Measurements from ENCODE around the gene MPRIP. TPM values are rescaled to one million over a fixed set of nuclear protein-coding genes. Genes with fewer than 3 reads are reported as not detected.

The MPRIP gene
- total and polyA plus RNA-seq, 2 donors (not counting 3 experiments of a cell fraction or from before 2014, with no cell fraction given), result 94.6 to 246 TPM

DNA sequence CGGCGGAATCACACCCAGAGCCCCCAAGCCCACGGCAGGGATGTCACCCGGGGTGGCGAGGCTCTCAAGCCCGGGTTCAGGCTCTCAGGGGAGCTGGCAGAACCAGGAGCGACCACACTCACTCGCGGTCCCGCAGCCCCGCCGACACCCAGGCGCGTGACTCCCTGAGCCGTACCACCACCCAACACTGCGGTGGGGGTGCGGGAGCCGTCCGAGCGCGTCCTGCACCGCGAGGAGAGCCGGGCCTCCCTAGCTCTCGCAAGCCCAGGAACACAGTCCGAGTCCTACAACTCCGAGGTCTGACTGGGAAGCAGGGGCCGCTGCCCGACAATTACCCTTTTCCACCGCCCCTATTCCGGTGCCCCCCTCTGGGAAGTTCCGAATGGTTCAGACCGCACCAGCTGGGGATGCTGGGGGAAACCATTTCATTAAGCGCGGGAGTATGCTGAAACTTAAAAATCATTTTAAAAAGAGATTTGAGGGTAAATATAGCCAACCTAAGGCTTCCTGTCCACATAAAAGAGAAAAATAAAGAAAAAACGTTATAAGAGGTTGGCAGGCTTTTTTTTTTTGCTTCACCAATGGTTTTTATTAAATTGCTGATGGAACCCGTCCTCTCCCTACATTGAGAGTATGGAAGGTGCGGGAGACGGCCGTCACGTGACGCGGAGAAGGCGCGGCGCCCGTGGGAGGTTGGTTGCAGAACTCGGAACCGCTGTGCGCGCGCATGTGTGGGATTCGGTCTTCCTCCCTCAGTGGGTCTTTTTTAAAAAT, 195.0 kb downstream of the MPRIP start, which contains the start of gene FLCN:
Gene FLCN, minus strand, starts transcription at position 143 of the 774 bp plus-strand sequence. CDS start 9,031 bp downstream, outside the sequence.
- TF ChIP-seq MYC (IDR thresholded peaks at IDR 0.05; ENCODE audit: low read depth, low read length), result no peak
- no peak for TF ChIP-seq FOS (IDR thresholded peaks at IDR 0.05; ENCODE audit: borderline replicate concordance, insufficient read depth, low read length)
- TF ChIP-seq JUN (IDR thresholded peaks at IDR 0.05; ENCODE audit: borderline replicate concordance, insufficient read depth, insufficient read length, low read depth), result no peak
- TF ChIP-seq, protein P1, sequence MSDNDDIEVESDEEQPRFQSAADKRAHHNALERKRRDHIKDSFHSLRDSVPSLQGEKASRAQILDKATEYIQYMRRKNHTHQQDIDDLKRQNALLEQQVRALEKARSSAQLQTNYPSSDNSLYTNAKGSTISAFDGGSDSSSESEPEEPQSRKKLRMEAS (IDR thresholded peaks at IDR 0.05; ENCODE audit: insufficient read depth, insufficient read length), result peak; percentile 91
- no peak for TF ChIP-seq EZH2 (IDR thresholded peaks at IDR 0.05; ENCODE audit: borderline replicate concordance, low read depth, low read length, severe bottlenecking)
- TF ChIP-seq POLR2A (IDR thresholded peaks at IDR 0.05; ENCODE audit: low read depth, low read length), result peak; percentile 83
- TF ChIP-seq GATA2 (IDR thresholded peaks at IDR 0.05; ENCODE audit: insufficient read depth, insufficient read length, low read depth, low read length), result no peak
- TF ChIP-seq, protein P2, sequence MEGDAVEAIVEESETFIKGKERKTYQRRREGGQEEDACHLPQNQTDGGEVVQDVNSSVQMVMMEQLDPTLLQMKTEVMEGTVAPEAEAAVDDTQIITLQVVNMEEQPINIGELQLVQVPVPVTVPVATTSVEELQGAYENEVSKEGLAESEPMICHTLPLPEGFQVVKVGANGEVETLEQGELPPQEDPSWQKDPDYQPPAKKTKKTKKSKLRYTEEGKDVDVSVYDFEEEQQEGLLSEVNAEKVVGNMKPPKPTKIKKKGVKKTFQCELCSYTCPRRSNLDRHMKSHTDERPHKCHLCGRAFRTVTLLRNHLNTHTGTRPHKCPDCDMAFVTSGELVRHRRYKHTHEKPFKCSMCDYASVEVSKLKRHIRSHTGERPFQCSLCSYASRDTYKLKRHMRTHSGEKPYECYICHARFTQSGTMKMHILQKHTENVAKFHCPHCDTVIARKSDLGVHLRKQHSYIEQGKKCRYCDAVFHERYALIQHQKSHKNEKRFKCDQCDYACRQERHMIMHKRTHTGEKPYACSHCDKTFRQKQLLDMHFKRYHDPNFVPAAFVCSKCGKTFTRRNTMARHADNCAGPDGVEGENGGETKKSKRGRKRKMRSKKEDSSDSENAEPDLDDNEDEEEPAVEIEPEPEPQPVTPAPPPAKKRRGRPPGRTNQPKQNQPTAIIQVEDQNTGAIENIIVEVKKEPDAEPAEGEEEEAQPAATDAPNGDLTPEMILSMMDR (IDR thresholded peaks at IDR 0.05; ENCODE audit: extremely low read depth in 1 of 2, insufficient read depth in 1 of 2, low read depth in 1 of 2, low read length in 2 of 2), result no peak
- peak; percentile 90 for TF ChIP-seq POLR2AphosphoS5 (IDR thresholded peaks at IDR 0.05; ENCODE audit: insufficient read depth, low read depth, low read length)
- Histone ChIP-seq H3K9me3 (replicated peaks; ENCODE audit: control insufficient read depth, insufficient read depth, low read length) (no peaks in the 10 kb centered on the region), H3K36me3 (ENCODE audit: control insufficient read depth in 2 of 2, extremely low read depth in 1 of 2, insufficient read depth in 2 of 2, low read length in 2 of 2) (peaks cover 0 to 4% of the 10 kb centered on the region in 2 experiments), H3K9me1 (replicated peaks; ENCODE audit: control insufficient read depth, extremely low read depth, insufficient read depth, low read length) (no peaks in the 10 kb centered on the region), H3K27ac (ENCODE audit: insufficient read depth, low read depth, low read length) (peak within 1 kb of the TSS; percentile 98), H2AFZ (ENCODE audit: low read depth, low read length) (peak within 1 kb of the TSS; percentile 96), H3K9ac (replicated peaks; ENCODE audit: extremely low read depth, insufficient read depth, low read length) (peak within 1 kb of the TSS; percentile 99), H3K4me1 (ENCODE audit: control insufficient read depth, extremely low read depth, insufficient read depth, low read length) (peaks cover 10% of the 10 kb centered on the region), H3K4me2 (ENCODE audit: insufficient read depth, low read length) (peak within 1 kb of the TSS; percentile 64), H4K20me1 (replicated peaks; ENCODE audit: control insufficient read depth, extremely low read depth, insufficient read depth, low read length) (no peaks in the 10 kb centered on the region), H3K79me2 (ENCODE audit: control insufficient read depth, insufficient read depth, low read length) (peaks cover 26% of the 10 kb centered on the region), H3K4me3 (replicated peaks in 1 of 3; ENCODE audit: insufficient read depth in 1 of 3, low read depth in 1 of 3, low read length in 3 of 3) (peak within 1 kb of the TSS; percentile 69 to 91 (median 71)), H3K27me3 (ENCODE audit: control insufficient read depth in 2 of 2, insufficient read depth in 2 of 2, low read length in 2 of 2) (no peaks in the 10 kb centered on the region)
- ChIA-PET POLR2A (interaction anchor here (0.6 to 0.7 kb wide), 2 partner anchors 34 to 363 kb away, joined by 3 to 4 read pairs; no protein-coding TSS in a partner anchor), CTCF (interaction anchor here (1.8 to 2.5 kb wide), 2 partner anchors 22 to 96 kb away, joined by 4 to 23 read pairs; no protein-coding TSS in a partner anchor)
- no TSS peak for BruUV-seq (replicated peaks)
- dilution Hi-C loops (cut with MboI; ENCODE audit: extremely low pct_ligation_motif_present, low sequenced_read_pairs) (no loop called here), intact Hi-C loops (cut with micrococcal nuclease) (loop anchor here (2.0 to 10.0 kb wide), 4 partner anchors 46 to 232 kb away; no protein-coding TSS in a partner anchor)
- FAIRE-seq (peak; percentile 92), DNase-seq (ENCODE audit: low read depth, low spot score) (peak; percentile 90)

Measured in endothelial cell of umbilical vein (primary cell).